A549 treated with GW870086 at 1 μM for 4 hours (cell line): ENCODE measurements around the gene POGK. TPM values are rescaled to one million over a fixed set of nuclear protein-coding genes. Genes with fewer than 3 reads are reported as not detected.

Source experiments
- total RNA-seq: library from RNA; stranded (reverse); fragments of 200-300 nt; extraction: Qiagen RNA extraction; gene quantifications from 5 replicates; pipeline ENCODE4 v1.2.3, GENCODE V29; 2022; ENCODE audit warnings: low read depth

Gene POGK
- 23.5 to 30.6 TPM (median 27.5 TPM) in 5 replicates for total RNA-seq

GRCh38 chr1:166838766-166839599, at the start of gene POGK:
TSS of gene POGK (plus strand) at chr1:166839475. CDS start at chr1:166840957, 1,482 bp downstream.

GRCh38 chr1:166875734-166876539, 36.7 kb downstream of the POGK start, which contains the start of gene TADA1:
TSS of gene TADA1 (minus strand) at chr1:166876264. CDS start at chr1:166876233, 31 bp downstream.

Other genes with a start within 250 kb of the POGK start
- 9.6 to 13.4 TPM (median 12.4 TPM) in 5 replicates for gene TADA1, start 36.8 kb downstream of the POGK start, total RNA-seq
- 0.01 to 0.03 TPM in 2 of 5 replicates, not detected in the others for gene ILDR2, start 136.1 kb downstream of the POGK start, total RNA-seq
- not detected in 5 replicates for gene MAEL, start 149.8 kb downstream of the POGK start, total RNA-seq